ENCODE data around the gene UQCC5. TPM values are rescaled to one million over a fixed set of nuclear protein-coding genes. Genes with fewer than 3 reads are reported as not detected.

Gene UQCC5
- polyA plus RNA-seq, 1 of the 3 experiments (the other 2 are of a cell fraction), result 124 TPM

DNA sequence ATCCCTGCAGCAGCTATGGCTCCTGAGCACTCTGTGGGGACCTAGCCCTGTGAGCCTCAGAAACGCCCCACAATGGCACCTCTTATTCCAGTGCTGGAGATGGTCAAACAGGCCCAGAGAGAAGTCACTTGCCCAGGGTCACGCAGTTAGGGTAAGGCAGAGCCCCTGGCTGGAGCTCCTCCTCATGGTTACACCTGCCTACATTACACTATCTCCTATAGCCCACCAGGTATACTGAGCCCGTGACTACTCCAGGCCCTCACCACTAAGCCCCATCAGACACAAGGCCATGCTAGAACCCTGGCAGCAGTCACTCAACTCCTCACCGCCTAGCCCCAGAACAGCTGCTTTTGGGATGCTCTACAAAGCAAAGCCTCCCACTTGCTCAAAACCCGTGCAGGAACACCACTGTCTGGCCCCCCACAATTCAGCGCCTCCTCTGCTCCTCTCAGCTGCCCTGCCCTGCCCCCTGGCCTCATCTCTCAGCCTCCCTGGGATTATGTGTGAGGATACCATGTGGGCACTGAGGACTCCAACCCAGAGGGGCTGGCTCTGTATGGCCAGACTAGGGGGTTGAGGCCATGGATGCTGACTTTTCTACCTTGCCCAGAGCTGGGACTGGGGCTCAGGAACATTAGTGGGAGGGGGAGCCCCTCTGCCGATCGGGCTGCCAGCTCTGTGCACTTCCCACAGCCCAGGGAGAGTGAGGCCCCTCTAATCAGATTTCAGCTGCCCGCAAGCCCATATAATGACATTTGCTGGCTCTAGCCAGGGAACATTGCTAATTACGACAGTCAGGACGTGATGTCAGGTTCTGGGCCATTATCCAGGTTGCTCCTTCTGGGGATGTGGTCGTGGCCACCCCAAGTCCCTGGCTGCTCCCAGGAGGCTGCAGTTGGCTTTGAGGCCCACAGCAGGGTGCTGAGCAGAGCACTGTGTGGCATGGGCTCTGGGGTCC lies 6.8 kb upstream of the UQCC5 start:
- ChIA-PET CTCF (interaction anchor here (0.9 to 4.0 kb wide), 2 partner anchors 58 to 75 kb away, joined by 3 to 30 read pairs; no protein-coding TSS in a partner anchor), POLR2A (no interaction called here)
- H3K9ac ChIP-seq, result no peak overlapping the region
- no peak overlapping the region; a peak in 1 of 4 replicates for H3K4me3 ChIP-seq (ENCODE audit: low read depth in 2 of 2, low read length in 1 of 2)
- H3K27me3 ChIP-seq (ENCODE audit: insufficient read depth), result no peaks in the 10 kb centered on the region
- peaks cover 2% of the 10 kb centered on the region for H3F3A ChIP-seq (replicated peaks; ENCODE audit: insufficient read depth)
- no peaks in the 10 kb centered on the region for H3K9me3 ChIP-seq
- no peak overlapping the region for H3K4me2 ChIP-seq
- H4K20me1 ChIP-seq (ENCODE audit: insufficient read depth), result peaks cover 32% of the 10 kb centered on the region
- no peaks in the 10 kb centered on the region for H3K9me2 ChIP-seq
- H3K27ac ChIP-seq (ENCODE audit: low read depth in 2 of 2, low read length in 1 of 2), result peak overlapping the region in 1 of 2 experiments; percentile 97; a peak in 3 of 4 replicates
- DNase-seq, result peak; percentile 90
- TF ChIP-seq, protein P1, sequence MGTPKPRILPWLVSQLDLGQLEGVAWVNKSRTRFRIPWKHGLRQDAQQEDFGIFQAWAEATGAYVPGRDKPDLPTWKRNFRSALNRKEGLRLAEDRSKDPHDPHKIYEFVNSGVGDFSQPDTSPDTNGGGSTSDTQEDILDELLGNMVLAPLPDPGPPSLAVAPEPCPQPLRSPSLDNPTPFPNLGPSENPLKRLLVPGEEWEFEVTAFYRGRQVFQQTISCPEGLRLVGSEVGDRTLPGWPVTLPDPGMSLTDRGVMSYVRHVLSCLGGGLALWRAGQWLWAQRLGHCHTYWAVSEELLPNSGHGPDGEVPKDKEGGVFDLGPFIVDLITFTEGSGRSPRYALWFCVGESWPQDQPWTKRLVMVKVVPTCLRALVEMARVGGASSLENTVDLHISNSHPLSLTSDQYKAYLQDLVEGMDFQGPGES (IDR thresholded peaks at IDR 0.05; ENCODE audit: low read depth, low read length), result no peak
- TF ChIP-seq SMC3 (IDR thresholded peaks at IDR 0.05; ENCODE audit: low read depth, low read length) (no peak), FOXJ3 (CRISPR knock-in tag; IDR thresholded peaks at IDR 0.05) (peak; percentile 82), SIN3A (IDR thresholded peaks at IDR 0.05; ENCODE audit: borderline replicate concordance, low read depth, low read length) (no peak), GATA2 (CRISPR knock-in tag; IDR thresholded peaks at IDR 0.05) (peak; percentile 59; the same call in 1 of the 2 replicates), EP300 (IDR thresholded peaks at IDR 0.05; ENCODE audit: borderline replicate concordance in 1 of 2, low read depth in 1 of 2, low read length in 1 of 2) (peak in 1 of 2 experiments; percentile 77; a peak in 2 of 4 replicates), CHD2 (IDR thresholded peaks at IDR 0.05; ENCODE audit: low read length, partially characterized antibody) (peak; percentile 77), RCOR1 (IDR thresholded peaks at IDR 0.05; ENCODE audit: low read length) (peak; percentile 79), RAD21 (IDR thresholded peaks at IDR 0.05; ENCODE audit: low read length) (peak; percentile 26; the same call in 1 of the 2 replicates)
- H3K4me1 ChIP-seq (ENCODE audit: control insufficient read depth in 1 of 2, insufficient read depth in 2 of 2, low read depth in 1 of 2, low read length in 1 of 2), result peaks cover 28 to 81% of the 10 kb centered on the region in 2 experiments
- peaks cover 51% of the 10 kb centered on the region for H3K79me2 ChIP-seq (ENCODE audit: insufficient read depth)
- peaks cover 14 to 40% of the 10 kb centered on the region in 2 experiments for H3K36me3 ChIP-seq (replicated peaks in 1 of 2; ENCODE audit: control insufficient read depth in 1 of 2, insufficient read depth in 2 of 2, low read length in 1 of 2)
- no peak overlapping the region for H2AFZ ChIP-seq (ENCODE audit: low read depth)
- WGBS (ENCODE audit: low lambda C conversion rate), result 76% methylated on average over 9 of the region's 12 CpGs

DNA sequence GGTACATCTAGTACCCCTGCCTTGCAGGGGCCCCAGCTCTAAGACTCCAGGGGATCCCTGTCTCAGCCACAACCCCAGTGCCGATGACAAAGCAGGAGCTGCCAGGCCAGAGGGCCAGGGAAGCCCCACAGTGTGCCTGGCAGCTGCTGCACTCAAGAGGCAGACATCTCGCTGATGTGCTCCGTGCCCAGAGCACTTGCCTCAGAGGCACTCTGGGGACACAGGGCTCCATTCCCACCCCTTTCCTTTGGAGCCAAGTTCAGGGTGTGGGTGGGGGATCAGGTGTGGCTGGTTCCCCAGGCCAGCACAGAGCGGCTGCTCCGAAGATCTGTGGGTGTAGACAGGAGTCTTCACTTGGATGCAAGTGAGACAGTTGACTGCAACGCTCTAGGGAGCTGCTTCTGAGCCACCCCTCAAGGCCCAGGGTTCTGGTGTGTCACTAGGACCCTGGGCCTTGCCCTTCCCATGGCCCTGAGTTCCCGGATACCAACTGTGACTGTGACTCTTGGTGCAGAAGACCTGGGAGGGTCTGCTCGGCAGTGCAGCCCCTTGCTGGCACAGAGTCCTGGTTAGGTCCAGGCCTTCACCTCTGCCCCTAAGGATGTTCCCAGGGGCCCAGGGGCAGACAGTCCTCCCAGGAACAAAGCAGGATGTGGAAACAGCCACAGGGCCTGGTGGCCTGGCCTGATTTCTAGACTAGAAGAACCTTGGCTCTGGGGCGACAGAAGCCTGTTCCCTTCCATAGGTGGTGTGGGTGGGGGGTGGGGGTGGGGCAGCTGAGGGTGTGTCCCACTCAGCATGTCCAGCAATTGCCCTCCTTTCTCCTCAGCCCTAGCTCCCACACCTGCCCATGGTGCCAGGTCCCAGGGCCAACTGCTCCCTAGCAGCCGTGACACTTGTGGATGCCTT lies 5.2 kb upstream of the UQCC5 start:
- H3K9me2 ChIP-seq, result no peaks in the 10 kb centered on the region
- ChIA-PET POLR2A (interaction anchor here (0.6 kb wide), 1 partner anchor 227 kb away, joined by 4 read pairs; no protein-coding TSS in a partner anchor), CTCF (interaction anchor here (4.0 kb wide), 1 partner anchor 60 kb away, joined by 30 read pairs; no protein-coding TSS in a partner anchor)
- H3K27me3 ChIP-seq (ENCODE audit: insufficient read depth), result no peaks in the 10 kb centered on the region
- peak overlapping the region; percentile 100 for H3K4me2 ChIP-seq
- peaks cover 14 to 29% of the 10 kb centered on the region in 2 experiments for H3K36me3 ChIP-seq (replicated peaks in 1 of 2; ENCODE audit: control insufficient read depth in 1 of 2, insufficient read depth in 2 of 2, low read length in 1 of 2)
- peaks cover 12% of the 10 kb centered on the region for H3F3A ChIP-seq (replicated peaks; ENCODE audit: insufficient read depth)
- no peaks in the 10 kb centered on the region for H3K9me3 ChIP-seq
- 84% methylated on average over 4 of the region's 10 CpGs for WGBS (ENCODE audit: low lambda C conversion rate)
- H3K4me1 ChIP-seq (ENCODE audit: control insufficient read depth in 1 of 2, insufficient read depth in 2 of 2, low read depth in 1 of 2, low read length in 1 of 2), result peaks cover 31 to 76% of the 10 kb centered on the region in 2 experiments
- DNase-seq, result no peak
- peak overlapping the region in 1 of 2 experiments; percentile 97; a peak in 2 of 4 replicates for H3K27ac ChIP-seq (ENCODE audit: low read depth in 2 of 2, low read length in 1 of 2)
- H3K9ac ChIP-seq, result peak overlapping the region; percentile 87; the same call in 1 of the 2 replicates
- TF ChIP-seq EZH2phosphoT487 (IDR thresholded peaks at IDR 0.05; ENCODE audit: borderline replicate concordance, low read depth) (no peak), SIN3A (IDR thresholded peaks at IDR 0.05; ENCODE audit: borderline replicate concordance, low read depth, low read length) (no peak)
- TF ChIP-seq, protein P2, sequence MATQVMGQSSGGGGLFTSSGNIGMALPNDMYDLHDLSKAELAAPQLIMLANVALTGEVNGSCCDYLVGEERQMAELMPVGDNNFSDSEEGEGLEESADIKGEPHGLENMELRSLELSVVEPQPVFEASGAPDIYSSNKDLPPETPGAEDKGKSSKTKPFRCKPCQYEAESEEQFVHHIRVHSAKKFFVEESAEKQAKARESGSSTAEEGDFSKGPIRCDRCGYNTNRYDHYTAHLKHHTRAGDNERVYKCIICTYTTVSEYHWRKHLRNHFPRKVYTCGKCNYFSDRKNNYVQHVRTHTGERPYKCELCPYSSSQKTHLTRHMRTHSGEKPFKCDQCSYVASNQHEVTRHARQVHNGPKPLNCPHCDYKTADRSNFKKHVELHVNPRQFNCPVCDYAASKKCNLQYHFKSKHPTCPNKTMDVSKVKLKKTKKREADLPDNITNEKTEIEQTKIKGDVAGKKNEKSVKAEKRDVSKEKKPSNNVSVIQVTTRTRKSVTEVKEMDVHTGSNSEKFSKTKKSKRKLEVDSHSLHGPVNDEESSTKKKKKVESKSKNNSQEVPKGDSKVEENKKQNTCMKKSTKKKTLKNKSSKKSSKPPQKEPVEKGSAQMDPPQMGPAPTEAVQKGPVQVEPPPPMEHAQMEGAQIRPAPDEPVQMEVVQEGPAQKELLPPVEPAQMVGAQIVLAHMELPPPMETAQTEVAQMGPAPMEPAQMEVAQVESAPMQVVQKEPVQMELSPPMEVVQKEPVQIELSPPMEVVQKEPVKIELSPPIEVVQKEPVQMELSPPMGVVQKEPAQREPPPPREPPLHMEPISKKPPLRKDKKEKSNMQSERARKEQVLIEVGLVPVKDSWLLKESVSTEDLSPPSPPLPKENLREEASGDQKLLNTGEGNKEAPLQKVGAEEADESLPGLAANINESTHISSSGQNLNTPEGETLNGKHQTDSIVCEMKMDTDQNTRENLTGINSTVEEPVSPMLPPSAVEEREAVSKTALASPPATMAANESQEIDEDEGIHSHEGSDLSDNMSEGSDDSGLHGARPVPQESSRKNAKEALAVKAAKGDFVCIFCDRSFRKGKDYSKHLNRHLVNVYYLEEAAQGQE (IDR thresholded peaks at IDR 0.05; ENCODE audit: low read depth, low read length), result no peak
- peaks cover 32% of the 10 kb centered on the region for H4K20me1 ChIP-seq (ENCODE audit: insufficient read depth)
- H2AFZ ChIP-seq (ENCODE audit: low read depth), result no peak overlapping the region
- H3K4me3 ChIP-seq (ENCODE audit: low read depth in 2 of 2, low read length in 1 of 2), result peak overlapping the region in 1 of 2 experiments; percentile 87; a peak in 1 of 4 replicates
- H3K79me2 ChIP-seq (ENCODE audit: insufficient read depth), result peaks cover 57% of the 10 kb centered on the region

Measured in SK-N-SH (cell line).